Measurements from ENCODE around the gene EPHA10.
A peak's percentile ranks its signal among the peaks of the same experiment; 100 is the strongest.

EPHA10 gene

DNA sequence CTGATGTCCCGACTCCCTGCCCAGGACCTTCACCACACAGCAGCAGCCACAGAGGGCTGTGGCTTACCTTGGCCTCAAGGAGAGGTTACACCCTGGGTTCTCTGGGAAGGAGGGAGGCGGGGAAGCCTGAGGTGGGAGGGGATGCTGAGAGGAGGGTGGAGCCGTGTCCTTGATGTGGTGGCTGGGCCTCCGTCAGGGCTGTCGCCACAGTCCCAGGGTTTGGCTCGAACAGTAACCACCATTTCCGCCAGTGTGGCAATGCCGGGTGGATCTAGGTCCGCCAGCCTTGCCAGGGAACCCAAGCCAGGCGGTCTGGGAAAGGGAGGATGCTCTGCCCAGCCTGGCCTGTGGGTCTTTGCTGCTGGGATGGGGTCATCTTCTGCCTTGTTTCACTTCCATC, 91.0 kb downstream of the EPHA10 start:
- DNase-seq (ENCODE audit: low spot score), result peak; percentile 45

DNA sequence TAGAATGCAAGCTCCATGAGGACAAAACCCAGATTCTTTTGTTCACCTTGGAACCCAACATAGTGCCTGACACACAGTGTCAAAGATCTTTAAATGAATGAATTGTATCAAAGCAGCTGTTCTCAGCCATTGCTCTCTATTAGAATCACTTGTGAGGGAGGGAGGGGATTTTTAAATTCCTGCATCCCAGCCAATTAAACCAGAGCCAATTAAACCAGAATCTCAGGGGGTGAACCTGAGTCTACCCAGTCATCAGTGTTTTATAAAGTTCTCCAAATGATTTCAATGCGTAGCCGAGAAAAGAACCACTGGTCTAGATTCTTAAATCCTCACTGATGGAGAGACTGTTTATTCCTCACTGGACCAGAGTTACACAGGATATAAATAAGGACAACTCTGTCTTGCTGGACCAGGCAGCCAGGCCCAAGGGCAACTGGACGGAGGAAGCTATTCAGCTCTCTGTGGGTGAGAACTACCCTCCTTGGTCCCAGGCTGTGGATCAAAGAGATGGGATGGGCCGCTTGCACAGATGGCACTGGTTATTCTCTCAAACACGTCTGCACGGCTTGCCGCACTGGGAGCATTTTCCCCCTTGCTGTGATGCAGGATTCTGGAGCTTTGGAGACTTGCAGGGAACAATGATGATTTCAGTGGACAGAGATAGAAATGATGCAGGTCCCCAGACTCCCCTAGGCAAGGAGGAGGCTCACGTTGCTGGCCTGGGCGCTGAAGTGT, 92.6 kb downstream of the EPHA10 start:
- DNase-seq (ENCODE audit: low spot score), result no peak

DNA sequence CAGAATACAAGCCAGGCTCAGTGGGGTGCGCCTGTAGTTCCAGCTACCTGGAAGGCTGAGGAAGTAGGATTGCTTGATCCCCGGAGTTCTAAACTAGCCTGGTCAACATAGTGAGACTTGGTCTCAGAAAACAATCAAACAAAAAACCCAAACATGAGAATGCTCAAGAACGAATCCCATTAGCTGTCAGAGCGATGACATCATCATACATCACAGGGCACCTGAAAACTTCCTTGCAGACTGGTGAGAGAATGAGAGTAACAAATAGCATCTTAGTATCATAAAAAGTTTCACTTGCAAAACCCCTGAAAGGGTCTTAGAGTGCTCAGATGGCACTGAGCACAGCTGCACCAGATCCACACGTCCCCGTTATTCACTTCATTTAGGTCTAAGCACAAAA, 93.7 kb downstream of the EPHA10 start:
- no peak for DNase-seq (ENCODE audit: low spot score)

DNA sequence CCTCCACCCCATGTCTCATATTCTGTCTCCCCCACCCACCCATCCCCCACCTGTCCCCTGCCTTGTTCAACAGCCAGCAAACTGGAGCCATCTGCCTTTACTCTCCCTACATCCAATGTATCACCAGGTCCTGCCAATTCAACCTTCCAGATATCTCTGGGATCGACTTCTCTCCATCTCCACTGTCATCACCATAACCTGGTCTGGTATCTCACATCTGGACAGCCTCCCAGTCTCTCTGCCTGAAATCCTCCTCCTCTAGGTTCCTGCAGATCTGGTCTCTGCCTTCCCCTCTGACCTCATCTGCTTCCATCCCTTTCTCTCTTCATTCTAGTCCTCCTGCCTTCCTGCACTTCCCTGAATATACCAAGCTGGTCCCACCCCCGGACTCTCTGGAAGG, 94.8 kb downstream of the EPHA10 start:
- DNase-seq (ENCODE audit: low spot score), result no peak

DNA sequence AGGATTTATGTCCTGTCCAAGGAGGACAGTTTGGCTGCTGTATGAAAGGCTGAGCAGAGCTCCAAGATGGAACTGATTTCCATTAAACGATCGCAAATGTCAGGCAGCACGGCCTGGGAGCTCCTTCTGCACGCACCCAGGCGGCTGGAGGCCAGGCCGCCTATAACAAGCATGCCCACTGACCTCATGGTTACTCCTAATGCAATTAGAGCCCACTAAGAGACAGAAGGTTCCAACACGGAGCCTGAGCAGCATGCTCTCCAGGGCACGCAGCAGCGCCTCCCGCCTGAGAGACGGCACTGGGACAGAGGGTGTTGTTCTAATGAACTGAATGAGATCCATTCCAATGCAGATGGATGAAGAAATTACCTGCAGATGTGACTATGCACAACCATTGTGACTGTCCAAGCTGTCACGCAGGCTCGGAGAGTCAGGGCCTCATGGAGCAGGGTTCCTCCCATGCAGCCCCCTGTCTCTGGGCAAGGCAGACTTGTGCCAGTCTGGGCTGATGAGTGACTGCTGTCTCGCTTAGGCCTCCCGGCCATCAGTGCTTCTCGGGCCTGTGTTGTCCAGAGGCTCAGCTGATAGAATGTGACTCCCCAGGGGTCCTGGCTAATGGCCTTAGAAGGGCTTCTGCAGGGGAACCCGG, 97.8 kb downstream of the EPHA10 start:
- DNase-seq (ENCODE audit: low spot score), result no peak

DNA sequence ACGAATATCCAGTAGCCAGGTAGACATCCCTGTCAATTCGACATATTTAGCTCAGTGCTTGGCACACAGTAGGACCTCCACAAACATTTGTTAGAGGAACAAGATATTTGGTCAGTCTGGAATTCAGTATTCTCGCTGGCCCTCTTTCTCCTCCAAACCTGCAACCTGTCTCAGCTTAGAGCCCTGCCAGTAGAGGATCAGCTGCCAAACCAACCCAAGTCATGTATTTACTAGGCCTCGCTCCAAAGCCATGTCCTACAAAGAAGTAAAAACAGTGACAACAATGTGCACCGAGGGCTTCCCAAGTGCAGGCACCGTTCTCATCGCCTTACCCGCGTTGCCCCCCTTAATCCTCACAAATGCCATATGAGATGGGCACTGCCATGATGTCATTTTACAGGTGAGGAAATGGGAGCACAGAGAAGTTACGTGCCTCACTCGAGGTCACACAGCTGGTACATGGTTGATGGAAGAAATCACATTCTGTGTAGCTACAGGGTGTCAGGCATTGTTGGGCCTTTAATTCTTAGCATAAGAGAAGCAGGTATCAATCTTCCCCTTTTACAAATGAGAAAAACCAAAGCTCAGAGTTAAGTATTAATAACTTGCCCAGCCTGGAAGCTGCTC, 98.6 kb downstream of the EPHA10 start:
- no peak for DNase-seq (ENCODE audit: low spot score)

Measured in iPS-NIHi11 (cell line).